HG03060 (cell line): ENCODE data around the gene ACBD5.
"Not testable (repeated sequence)": the region's sequence is repeated elsewhere in the genome, so short reads cannot be mapped to it uniquely, and the experiment has no call there.

Source experiments
- ATAC-seq: cut with Tn5 transposase; IDR thresholded peaks from one replicate; pipeline ENCODE4 v1.9.1; 2021; ENCODE audit warnings: low read depth, moderate number of reproducible peaks; ENCODE audit not compliant: unreplicated experiment

ACBD5 gene

GRCh38 chr10:27241652-27242472 is 1.3 kb upstream of the ACBD5 start:
- peak; percentile 43 for ATAC-seq

GRCh38 chr10:27241010-27241651 is 534 bp upstream of the ACBD5 start:
- ATAC-seq, result no peak

- not testable (repeated sequence) for ATAC-seq
Observed at GRCh38 chr10:27237531-27237930, 3.1 kb downstream of the ACBD5 start.

- ATAC-seq, result not testable (repeated sequence)
Observed at GRCh38 chr10:27236589-27237128, 3.9 kb downstream of the ACBD5 start.

- ATAC-seq, result no peak
Observed at GRCh38 chr10:27235706-27236105, 4.9 kb downstream of the ACBD5 start.

GRCh38 chr10:27230022-27230421 is 10.6 kb downstream of the ACBD5 start:
- no peak for ATAC-seq

GRCh38 chr10:27225642-27226257 is 14.8 kb downstream of the ACBD5 start:
- ATAC-seq, result no peak

- no peak for ATAC-seq
Observed at GRCh38 chr10:27225011-27225590, 15.5 kb downstream of the ACBD5 start.

GRCh38 chr10:27223964-27224363 is 16.6 kb downstream of the ACBD5 start:
- no peak for ATAC-seq

- ATAC-seq, result no peak
Observed at GRCh38 chr10:27207350-27207749, 33.2 kb downstream of the ACBD5 start.

GRCh38 chr10:27203806-27204205 is 36.8 kb downstream of the ACBD5 start:
- no peak for ATAC-seq

GRCh38 chr10:27197980-27198620 is 42.5 kb downstream of the ACBD5 start:
- no peak for ATAC-seq

GRCh38 chr10:27192284-27192683 is 48.3 kb downstream of the ACBD5 start:
- ATAC-seq, result no peak

- no peak for ATAC-seq
Observed at GRCh38 chr10:27190508-27190907, 50.1 kb downstream of the ACBD5 start.

GRCh38 chr10:27188897-27189296 is 51.7 kb downstream of the ACBD5 start:
- no peak for ATAC-seq

GRCh38 chr10:27188259-27188658 is 52.3 kb downstream of the ACBD5 start:
- ATAC-seq, result no peak

GRCh38 chr10:27169849-27170248 is 70.7 kb downstream of the ACBD5 start:
- ATAC-seq, result no peak

GRCh38 chr10:27158421-27158820 is 82.2 kb downstream of the ACBD5 start:
- ATAC-seq, result no peak

- no peak for ATAC-seq
Observed at GRCh38 chr10:27157150-27157549, 83.4 kb downstream of the ACBD5 start.

- ATAC-seq, result not testable (repeated sequence)
Observed at GRCh38 chr10:27156566-27156965, 84.0 kb downstream of the ACBD5 start.
